Keratinocyte (primary cell): ENCODE measurements around the gene GRIK4.

Experiments used
- EZH2 ChIP-seq: IDR thresholded peaks from one replicate; pipeline ENCODE4 v1.6.1; 2012; ENCODE audit warnings: inconsistent platforms, mild to moderate bottlenecking, low read length, moderate library complexity
- TF ChIP-seq, protein P1 (sequence below), 3 experiments: IDR thresholded peaks in 1 of 3; conservative IDR thresholded peaks in 1 of 3; optimal IDR thresholded peaks in 1 of 3; 2 replicates in 2 of 3; 3 replicates in 1 of 3; pipeline versions ENCODE3 to v1.5.1; 2011; ENCODE audit warnings: low read length in 3 of 3, mild to moderate bottlenecking in 3 of 3, moderate library complexity in 2 of 3, control low read depth in 1 of 3, inconsistent platforms in 1 of 3; ENCODE audit not compliant: insufficient read depth in 2 of 3; ENCODE audit errors: extremely low read depth in 1 of 3

GRCh38 chr11:120601536-120601935 is 90.0 kb downstream of the GRIK4 start:
- TF ChIP-seq, protein P1, sequence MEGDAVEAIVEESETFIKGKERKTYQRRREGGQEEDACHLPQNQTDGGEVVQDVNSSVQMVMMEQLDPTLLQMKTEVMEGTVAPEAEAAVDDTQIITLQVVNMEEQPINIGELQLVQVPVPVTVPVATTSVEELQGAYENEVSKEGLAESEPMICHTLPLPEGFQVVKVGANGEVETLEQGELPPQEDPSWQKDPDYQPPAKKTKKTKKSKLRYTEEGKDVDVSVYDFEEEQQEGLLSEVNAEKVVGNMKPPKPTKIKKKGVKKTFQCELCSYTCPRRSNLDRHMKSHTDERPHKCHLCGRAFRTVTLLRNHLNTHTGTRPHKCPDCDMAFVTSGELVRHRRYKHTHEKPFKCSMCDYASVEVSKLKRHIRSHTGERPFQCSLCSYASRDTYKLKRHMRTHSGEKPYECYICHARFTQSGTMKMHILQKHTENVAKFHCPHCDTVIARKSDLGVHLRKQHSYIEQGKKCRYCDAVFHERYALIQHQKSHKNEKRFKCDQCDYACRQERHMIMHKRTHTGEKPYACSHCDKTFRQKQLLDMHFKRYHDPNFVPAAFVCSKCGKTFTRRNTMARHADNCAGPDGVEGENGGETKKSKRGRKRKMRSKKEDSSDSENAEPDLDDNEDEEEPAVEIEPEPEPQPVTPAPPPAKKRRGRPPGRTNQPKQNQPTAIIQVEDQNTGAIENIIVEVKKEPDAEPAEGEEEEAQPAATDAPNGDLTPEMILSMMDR (optimal IDR thresholded peaks at IDR 0.05 in 1 of 3, IDR thresholded peaks at IDR 0.05 in 1 of 3, conservative IDR thresholded peaks at IDR 0.05 in 1 of 3; ENCODE audit: extremely low read depth in 1 of 3, insufficient read depth in 2 of 3, low read length in 3 of 3) = no peak
- TF ChIP-seq EZH2 = no peak
